Tibial nerve (tissue), 4 donors: ENCODE data around the gene MRNIP.

ENCODE experiments used
- EP300 ChIP-seq, 2 donors: sonication (generic); formaldehyde crosslinking; IDR thresholded peaks; one replicate each; pipeline ENCODE4 v1.6.1; 2017; ENCODE audit warnings: antibody characterized with exemption in 2 of 2, mild to moderate bottlenecking in 1 of 2
- POLR2A ChIP-seq, 2 donors: fragments of 450-650 bp; IDR thresholded peaks; one replicate each; pipeline ENCODE4 v1.6.1; 2017; ENCODE audit warnings: antibody characterized with exemption in 2 of 2, mild to moderate bottlenecking in 2 of 2, moderate library complexity in 2 of 2
- TF ChIP-seq, protein P1 (sequence below), 5 experiments: fragments of 200-600 bp in 3 of 5; fragments of 450-650 bp in 2 of 5; sonication (generic) in 3 of 5; IDR thresholded peaks; one replicate each; pipeline ENCODE4 v1.5.1; 2016 to 2019; ENCODE audit warnings: antibody characterized with exemption in 5 of 5, mild to moderate bottlenecking in 3 of 5, moderate library complexity in 2 of 5

DNA sequence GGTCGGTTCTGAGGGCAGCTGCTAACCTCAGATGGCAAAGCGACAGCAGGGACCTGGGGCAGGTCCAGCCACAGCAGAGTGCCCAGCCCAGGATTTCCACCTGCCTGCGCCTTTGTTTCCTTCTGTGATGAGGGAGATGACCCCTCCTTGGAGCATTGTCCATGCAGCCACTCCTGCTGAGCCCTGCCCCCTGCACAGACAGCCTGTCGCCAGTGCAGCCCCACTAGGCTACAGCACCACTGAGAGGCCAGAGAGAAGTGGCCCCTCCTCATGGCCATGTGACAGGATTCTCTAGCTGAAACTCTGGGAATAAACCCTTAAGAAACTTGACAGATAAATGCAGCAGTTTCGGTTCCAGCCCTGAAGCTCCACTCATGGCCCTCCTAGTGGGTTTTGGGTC is 10.5 kb upstream of the MRNIP start:
- TF ChIP-seq, protein P1, sequence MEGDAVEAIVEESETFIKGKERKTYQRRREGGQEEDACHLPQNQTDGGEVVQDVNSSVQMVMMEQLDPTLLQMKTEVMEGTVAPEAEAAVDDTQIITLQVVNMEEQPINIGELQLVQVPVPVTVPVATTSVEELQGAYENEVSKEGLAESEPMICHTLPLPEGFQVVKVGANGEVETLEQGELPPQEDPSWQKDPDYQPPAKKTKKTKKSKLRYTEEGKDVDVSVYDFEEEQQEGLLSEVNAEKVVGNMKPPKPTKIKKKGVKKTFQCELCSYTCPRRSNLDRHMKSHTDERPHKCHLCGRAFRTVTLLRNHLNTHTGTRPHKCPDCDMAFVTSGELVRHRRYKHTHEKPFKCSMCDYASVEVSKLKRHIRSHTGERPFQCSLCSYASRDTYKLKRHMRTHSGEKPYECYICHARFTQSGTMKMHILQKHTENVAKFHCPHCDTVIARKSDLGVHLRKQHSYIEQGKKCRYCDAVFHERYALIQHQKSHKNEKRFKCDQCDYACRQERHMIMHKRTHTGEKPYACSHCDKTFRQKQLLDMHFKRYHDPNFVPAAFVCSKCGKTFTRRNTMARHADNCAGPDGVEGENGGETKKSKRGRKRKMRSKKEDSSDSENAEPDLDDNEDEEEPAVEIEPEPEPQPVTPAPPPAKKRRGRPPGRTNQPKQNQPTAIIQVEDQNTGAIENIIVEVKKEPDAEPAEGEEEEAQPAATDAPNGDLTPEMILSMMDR (IDR thresholded peaks at IDR 0.05): no peak
- no peak for TF ChIP-seq EP300 (IDR thresholded peaks at IDR 0.05)
- TF ChIP-seq POLR2A (IDR thresholded peaks at IDR 0.05): no peak
